ENCODE data around the gene ISL2.

Gene ISL2

DNA sequence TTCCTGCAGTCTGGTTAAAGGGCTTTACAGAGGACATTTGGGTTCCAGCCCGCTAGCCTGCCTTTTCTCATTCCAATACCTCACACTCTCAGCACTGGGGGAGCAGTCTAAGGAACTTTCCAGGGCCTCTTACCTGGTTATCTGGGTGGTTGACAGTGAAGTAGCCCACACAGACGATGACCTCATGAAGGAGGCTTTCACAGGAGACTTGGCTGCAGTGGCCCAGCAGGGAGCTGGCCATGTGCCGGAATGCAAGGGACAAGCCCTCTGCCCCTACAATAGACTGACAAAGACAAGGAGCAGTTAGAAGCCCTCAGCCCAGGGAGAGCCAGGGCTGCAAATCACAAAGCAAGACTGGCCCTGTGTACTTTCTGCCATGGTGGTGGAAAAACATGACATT lies 39.5 kb downstream of the ISL2 start:
- Histone ChIP-seq H3K9ac (ENCODE audit: low read length) (no peak overlapping the region), H3K27me3 (ENCODE audit: insufficient read depth, low read length) (no peaks in the 10 kb centered on the region), H3K9me2 (ENCODE audit: low read depth, low read length) (no peaks in the 10 kb centered on the region), H3K4me2 (ENCODE audit: low read length) (no peak overlapping the region), H2AFZ (ENCODE audit: low read length) (no peak overlapping the region), H3K79me2 (ENCODE audit: insufficient read depth, low read length) (no peaks in the 10 kb centered on the region), H4K20me1 (ENCODE audit: insufficient read depth, low read length) (no peaks in the 10 kb centered on the region), H3K4me1 (ENCODE audit: insufficient read depth, low read length, severe bottlenecking) (no peaks in the 10 kb centered on the region), H3K27ac (ENCODE audit: low read depth, low read length, poor library complexity, severe bottlenecking) (no peak overlapping the region), H3K36me3 (ENCODE audit: insufficient read depth, low read length) (no peaks in the 10 kb centered on the region), H3K9me3 (ENCODE audit: low read length) (no peaks in the 10 kb centered on the region), H3K4me3 (ENCODE audit: low read depth, low read length, poor library complexity, severe bottlenecking) (no peak overlapping the region), H3F3A (ENCODE audit: insufficient read depth, low read length) (no peaks in the 10 kb centered on the region)
- TF ChIP-seq EZH2 (IDR thresholded peaks at IDR 0.05; ENCODE audit: borderline replicate concordance, low read length), result no peak
- TF ChIP-seq, protein P1, sequence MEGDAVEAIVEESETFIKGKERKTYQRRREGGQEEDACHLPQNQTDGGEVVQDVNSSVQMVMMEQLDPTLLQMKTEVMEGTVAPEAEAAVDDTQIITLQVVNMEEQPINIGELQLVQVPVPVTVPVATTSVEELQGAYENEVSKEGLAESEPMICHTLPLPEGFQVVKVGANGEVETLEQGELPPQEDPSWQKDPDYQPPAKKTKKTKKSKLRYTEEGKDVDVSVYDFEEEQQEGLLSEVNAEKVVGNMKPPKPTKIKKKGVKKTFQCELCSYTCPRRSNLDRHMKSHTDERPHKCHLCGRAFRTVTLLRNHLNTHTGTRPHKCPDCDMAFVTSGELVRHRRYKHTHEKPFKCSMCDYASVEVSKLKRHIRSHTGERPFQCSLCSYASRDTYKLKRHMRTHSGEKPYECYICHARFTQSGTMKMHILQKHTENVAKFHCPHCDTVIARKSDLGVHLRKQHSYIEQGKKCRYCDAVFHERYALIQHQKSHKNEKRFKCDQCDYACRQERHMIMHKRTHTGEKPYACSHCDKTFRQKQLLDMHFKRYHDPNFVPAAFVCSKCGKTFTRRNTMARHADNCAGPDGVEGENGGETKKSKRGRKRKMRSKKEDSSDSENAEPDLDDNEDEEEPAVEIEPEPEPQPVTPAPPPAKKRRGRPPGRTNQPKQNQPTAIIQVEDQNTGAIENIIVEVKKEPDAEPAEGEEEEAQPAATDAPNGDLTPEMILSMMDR (IDR thresholded peaks at IDR 0.05; ENCODE audit: low read length), result no peak

DNA sequence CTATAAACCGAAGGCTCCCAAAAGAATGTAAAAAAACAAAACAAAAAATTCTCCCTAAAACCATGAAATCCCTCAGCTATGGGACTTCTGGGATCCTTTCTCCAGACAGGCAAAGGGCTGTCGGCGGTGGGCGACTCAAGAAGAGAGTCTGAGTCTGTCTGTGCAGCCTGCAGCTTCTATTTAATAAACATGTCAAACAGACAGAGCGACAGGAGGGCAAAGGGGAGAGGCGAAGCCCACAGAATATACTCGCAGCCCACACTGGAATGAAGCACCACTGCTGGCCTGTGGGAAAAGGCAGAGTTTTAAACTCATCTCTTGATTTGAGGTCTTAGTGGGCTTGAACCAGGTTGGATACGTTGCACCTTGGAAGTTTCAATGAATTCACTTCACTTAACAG lies 40.2 kb downstream of the ISL2 start:
- no peaks in the 10 kb centered on the region for H3F3A ChIP-seq (ENCODE audit: insufficient read depth, low read length)
- no peak overlapping the region for H2AFZ ChIP-seq (ENCODE audit: low read length)
- H3K9ac ChIP-seq (ENCODE audit: low read length), result no peak overlapping the region
- no peaks in the 10 kb centered on the region for H3K27me3 ChIP-seq (ENCODE audit: insufficient read depth, low read length)
- TF ChIP-seq, protein P1 (IDR thresholded peaks at IDR 0.05; ENCODE audit: low read length), result no peak
- no peak for TF ChIP-seq EZH2 (IDR thresholded peaks at IDR 0.05; ENCODE audit: borderline replicate concordance, low read length)
- no peak overlapping the region for H3K4me2 ChIP-seq (ENCODE audit: low read length)
- no peaks in the 10 kb centered on the region for H4K20me1 ChIP-seq (ENCODE audit: insufficient read depth, low read length)
- no peaks in the 10 kb centered on the region for H3K4me1 ChIP-seq (ENCODE audit: insufficient read depth, low read length, severe bottlenecking)
- H3K9me3 ChIP-seq (ENCODE audit: low read length), result no peaks in the 10 kb centered on the region
- no peak overlapping the region for H3K27ac ChIP-seq (ENCODE audit: low read depth, low read length, poor library complexity, severe bottlenecking)
- H3K9me2 ChIP-seq (ENCODE audit: low read depth, low read length), result no peaks in the 10 kb centered on the region
- no peak overlapping the region for H3K4me3 ChIP-seq (ENCODE audit: low read depth, low read length, poor library complexity, severe bottlenecking)
- H3K79me2 ChIP-seq (ENCODE audit: insufficient read depth, low read length), result no peaks in the 10 kb centered on the region
- H3K36me3 ChIP-seq (ENCODE audit: insufficient read depth, low read length), result no peaks in the 10 kb centered on the region

DNA sequence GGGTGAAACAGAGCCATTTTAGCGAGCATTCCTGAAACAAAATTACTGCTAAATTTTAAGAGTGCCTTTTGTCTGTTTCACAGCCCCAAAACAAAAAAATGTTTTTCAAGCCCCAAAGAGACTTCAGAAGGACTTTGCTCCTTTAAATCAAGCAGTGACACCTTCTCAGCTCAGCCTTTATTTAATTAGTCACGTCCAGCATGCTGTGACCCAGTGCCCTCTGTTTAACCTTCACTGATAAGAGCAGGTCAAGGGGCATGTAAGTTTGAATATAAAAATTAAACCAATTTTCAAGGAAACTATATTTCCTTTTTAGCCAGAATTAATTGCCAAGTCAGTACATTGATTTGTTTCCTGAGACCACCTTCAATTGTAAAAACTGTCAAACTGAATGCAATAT lies 40.6 kb downstream of the ISL2 start:
- H3F3A ChIP-seq (ENCODE audit: insufficient read depth, low read length), result no peaks in the 10 kb centered on the region
- H3K27me3 ChIP-seq (ENCODE audit: insufficient read depth, low read length), result no peaks in the 10 kb centered on the region
- H3K27ac ChIP-seq (ENCODE audit: low read depth, low read length, poor library complexity, severe bottlenecking), result no peak overlapping the region
- no peaks in the 10 kb centered on the region for H3K36me3 ChIP-seq (ENCODE audit: insufficient read depth, low read length)
- H3K9me2 ChIP-seq (ENCODE audit: low read depth, low read length), result no peaks in the 10 kb centered on the region
- no peak overlapping the region for H2AFZ ChIP-seq (ENCODE audit: low read length)
- no peak overlapping the region for H3K9ac ChIP-seq (ENCODE audit: low read length)
- no peak overlapping the region for H3K4me3 ChIP-seq (ENCODE audit: low read depth, low read length, poor library complexity, severe bottlenecking)
- TF ChIP-seq EZH2 (IDR thresholded peaks at IDR 0.05; ENCODE audit: borderline replicate concordance, low read length), result no peak
- TF ChIP-seq, protein P1 (IDR thresholded peaks at IDR 0.05; ENCODE audit: low read length), result no peak
- no peak overlapping the region for H3K4me2 ChIP-seq (ENCODE audit: low read length)
- H3K9me3 ChIP-seq (ENCODE audit: low read length), result no peaks in the 10 kb centered on the region
- H3K4me1 ChIP-seq (ENCODE audit: insufficient read depth, low read length, severe bottlenecking), result no peaks in the 10 kb centered on the region
- H3K79me2 ChIP-seq (ENCODE audit: insufficient read depth, low read length), result no peaks in the 10 kb centered on the region
- H4K20me1 ChIP-seq (ENCODE audit: insufficient read depth, low read length), result no peaks in the 10 kb centered on the region
